Kidney (tissue), 14 donors: Measurements from ENCODE around the gene POPDC3. TPM values are rescaled to one million over a fixed set of nuclear protein-coding genes. Genes with fewer than 3 reads are reported as not detected.

Experiments
- DNase-seq, 5 donors: peaks; one replicate each; pipeline ENCODE4 v3.0.0-alpha.2; 2013 to 2020
- FAIRE-seq: peaks from 2 replicates; lab custom pipeline; 2012; peaks lifted over from hg19 to GRCh38; lab: Jason Lieb, UNC
- H3K27ac ChIP-seq, 2 donors: one replicate each; pipeline ENCODE4 v1.7.0; 2013; ENCODE audit warnings: low read depth in 2 of 2, low read length in 2 of 2, inconsistent platforms in 1 of 2
- H3K27me3 ChIP-seq: one replicate; pipeline ENCODE4 v1.7.1; 2013; ENCODE audit warnings: low read length, inconsistent platforms; ENCODE audit not compliant: control insufficient read depth, insufficient read depth
- H3K36me3 ChIP-seq, 3 donors: one replicate each; pipeline versions ENCODE4 v1.7.0 to v1.7.1; 2013; ENCODE audit warnings: low read length in 3 of 3, control low read depth in 1 of 3, inconsistent platforms in 1 of 3; ENCODE audit not compliant: insufficient read depth in 3 of 3, control insufficient read depth in 2 of 3
- H3K4me1 ChIP-seq, 3 donors: one replicate each; pipeline versions ENCODE4 v1.7.0 to v1.7.1; 2013; ENCODE audit warnings: low read length in 3 of 3, inconsistent platforms in 1 of 3, low read depth in 1 of 3; ENCODE audit not compliant: control insufficient read depth in 2 of 3, insufficient read depth in 2 of 3
- H3K4me3 ChIP-seq, 3 donors: one replicate each; pipeline versions ENCODE4 v1.7.0 to v1.8.1; 2013; ENCODE audit warnings: low read length in 3 of 3, control low read depth in 1 of 3, inconsistent platforms in 1 of 3
- H3K9ac ChIP-seq, 3 donors: one replicate each; pipeline versions ENCODE4 v1.7.0 to v1.7.1; 2013; ENCODE audit warnings: low read length in 3 of 3, control low read depth in 1 of 3, inconsistent platforms in 1 of 3
- H3K9me3 ChIP-seq, 3 donors: one replicate each; pipeline versions ENCODE4 v1.7.0 to v1.7.1; 2013; ENCODE audit warnings: low read length in 3 of 3, control low read depth in 1 of 3, inconsistent platforms in 1 of 3; ENCODE audit not compliant: control insufficient read depth in 2 of 3, insufficient read depth in 1 of 3
- CTCF ChIP-seq: IDR thresholded peaks from 3 replicates; pipeline ENCODE4 v1.5.1; 2012; ENCODE audit warnings: mild to moderate bottlenecking, moderate library complexity, borderline replicate concordance; ENCODE audit not compliant: insufficient read depth; ENCODE audit errors: extremely low read depth
- intact Hi-C: fragments of 100-400 bp; cut with DNase I; formaldehyde crosslinking; loops from one replicate; pipeline ENCODE4 v1.11.1; 2022
- polyA plus RNA-seq: library from polyadenylated mRNA; stranded (reverse); fragments of 350-450 nt; fragmentation: Illumina TruSeq; extraction: RNeasy Lipid Tissue Mini Kit (QIAGEN cat#74804); gene quantifications from one replicate; pipeline ENCODE4 v1.2.3, GENCODE V29; 2014; ENCODE audit warnings: low read depth, low replicate concordance; ENCODE audit not compliant: insufficient read depth
- total RNA-seq: library from RNA; stranded (reverse); fragmentation: NEBNext Ultra II Directional; extraction: Animal tissue kit (Norgen Biotek cat#: 25700); gene quantifications from one replicate; pipeline ENCODE4 v1.2.1, GENCODE V29; 2021
- donor health status: control.
- donor health status: control.
- donor health status: control.
- donor health status: control.
- donor health status: control.
- donor health status: DM: yes; HTN: yes; CAD: no.
- donor health status: Normal renal cell carcinoma (clear cell type).

The POPDC3 gene
- total and polyA plus RNA-seq, 2 donors from 2014 or later, result not detected

GRCh38 chr6:105135907-105136430, 43.8 kb downstream of the POPDC3 start:
- FAIRE-seq (no peak), DNase-seq (peak in 3 of 5 donors; percentile 14 to 34 (median 27))
- Histone ChIP-seq H3K36me3 (no peaks in the 10 kb centered on the region), H3K4me3 (peak overlapping the region in 1 of 3 donors; percentile 49), H3K4me1 (peaks cover 0 to 2% (median 0%) of the 10 kb centered on the region in 3 donors), H3K9me3 (no peaks in the 10 kb centered on the region), H3K27ac (no peak overlapping the region), H3K27me3 (peaks cover 2% of the 10 kb centered on the region), H3K9ac (no peak overlapping the region)
- intact Hi-C loops, result no loop called here
- no peak for TF ChIP-seq CTCF

GRCh38 chr6:105135056-105135455, 44.8 kb downstream of the POPDC3 start:
- FAIRE-seq, result no peak
- no peak overlapping the region for H3K4me3 ChIP-seq
- TF ChIP-seq CTCF, result no peak

GRCh38 chr6:105122717-105123116, 57.1 kb downstream of the POPDC3 start:
- Histone ChIP-seq H3K4me1 (no peaks in the 10 kb centered on the region), H3K27ac (no peak overlapping the region), H3K9me3 (no peaks in the 10 kb centered on the region), H3K4me3 (no peak overlapping the region), H3K36me3 (no peaks in the 10 kb centered on the region), H3K9ac (no peak overlapping the region), H3K27me3 (no peaks in the 10 kb centered on the region)
- TF ChIP-seq CTCF, result no peak
- intact Hi-C loops, result no loop called here
- DNase-seq (no peak), FAIRE-seq (no peak)

More at GRCh38 chr6:105135056-105135455, 44.8 kb downstream of the POPDC3 start:
- Histone ChIP-seq H3K36me3 (no peaks in the 10 kb centered on the region), H3K9ac (no peak overlapping the region), H3K27ac (no peak overlapping the region), H3K4me1 (peaks cover 0 to 2% (median 0%) of the 10 kb centered on the region in 3 donors), H3K9me3 (no peaks in the 10 kb centered on the region), H3K27me3 (peaks cover 2% of the 10 kb centered on the region)
- DNase-seq, result peak in 2 of 5 donors; percentile 2 to 11
- intact Hi-C loops, result no loop called here

GRCh38 chr6:105121981-105122380, 57.8 kb downstream of the POPDC3 start:
- Histone ChIP-seq H3K27me3 (no peaks in the 10 kb centered on the region), H3K27ac (no peak overlapping the region), H3K4me1 (no peaks in the 10 kb centered on the region), H3K36me3 (no peaks in the 10 kb centered on the region), H3K9ac (no peak overlapping the region), H3K4me3 (no peak overlapping the region), H3K9me3 (no peaks in the 10 kb centered on the region)
- FAIRE-seq, result no peak
- intact Hi-C loops, result no loop called here
- DNase-seq, result no peak
- no peak for TF ChIP-seq CTCF
